GM21515 (cell line): ENCODE data around the gene MYOM1.

Source experiments
- ATAC-seq: cut with Tn5 transposase; IDR thresholded peaks from one replicate; pipeline ENCODE4 v1.9.1; 2021; ENCODE audit not compliant: unreplicated experiment

MYOM1 gene

DNA sequence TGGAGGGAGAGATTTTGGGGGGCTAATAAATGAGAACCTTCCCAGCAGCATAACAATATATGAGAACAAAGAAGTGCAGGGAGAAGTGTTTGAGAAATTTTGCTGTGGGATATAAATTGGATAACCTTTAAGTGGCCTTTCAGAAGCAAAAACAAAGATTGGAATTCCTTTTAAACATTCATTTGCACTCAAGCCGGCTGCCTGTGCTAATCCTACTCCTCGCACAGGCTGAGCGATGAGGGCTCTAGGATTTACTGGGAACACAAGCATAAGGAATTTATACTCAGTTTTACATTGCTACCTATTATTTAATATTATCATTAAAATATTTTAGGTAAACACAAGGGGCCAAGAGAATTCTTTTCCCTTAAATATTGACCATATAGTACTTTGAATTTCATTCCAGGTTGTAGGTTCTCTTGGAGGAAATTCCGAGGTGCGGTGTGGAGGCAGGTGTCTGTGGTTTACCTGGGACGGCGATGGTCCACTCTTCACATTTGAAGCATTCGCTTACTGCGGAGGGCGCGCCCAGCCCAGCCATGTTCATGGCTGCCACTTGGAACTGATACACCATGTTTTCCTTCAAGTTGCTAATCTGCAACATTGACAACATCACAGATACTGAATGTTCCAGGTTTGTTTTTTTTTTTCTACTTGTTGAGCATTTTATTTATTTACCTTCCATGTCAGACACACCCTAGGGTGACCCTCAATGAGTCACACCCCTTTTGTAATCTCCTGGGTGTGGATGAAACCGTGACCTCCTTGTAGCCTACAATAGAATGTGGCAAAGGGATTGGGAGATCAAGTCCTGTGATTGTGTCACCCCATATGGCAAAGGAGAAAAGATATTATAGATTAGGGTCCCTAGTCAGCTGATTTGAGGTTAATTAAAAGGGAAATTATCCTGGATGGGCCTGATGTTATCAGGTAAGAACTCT, 100.1 kb downstream of the MYOM1 start:
- ATAC-seq: no peak

- no peak for ATAC-seq
Observed at GRCh38 chr18:3118195-3119010, 101.4 kb downstream of the MYOM1 start.

GRCh38 chr18:3117493-3118192, 102.1 kb downstream of the MYOM1 start:
- no peak for ATAC-seq

DNA sequence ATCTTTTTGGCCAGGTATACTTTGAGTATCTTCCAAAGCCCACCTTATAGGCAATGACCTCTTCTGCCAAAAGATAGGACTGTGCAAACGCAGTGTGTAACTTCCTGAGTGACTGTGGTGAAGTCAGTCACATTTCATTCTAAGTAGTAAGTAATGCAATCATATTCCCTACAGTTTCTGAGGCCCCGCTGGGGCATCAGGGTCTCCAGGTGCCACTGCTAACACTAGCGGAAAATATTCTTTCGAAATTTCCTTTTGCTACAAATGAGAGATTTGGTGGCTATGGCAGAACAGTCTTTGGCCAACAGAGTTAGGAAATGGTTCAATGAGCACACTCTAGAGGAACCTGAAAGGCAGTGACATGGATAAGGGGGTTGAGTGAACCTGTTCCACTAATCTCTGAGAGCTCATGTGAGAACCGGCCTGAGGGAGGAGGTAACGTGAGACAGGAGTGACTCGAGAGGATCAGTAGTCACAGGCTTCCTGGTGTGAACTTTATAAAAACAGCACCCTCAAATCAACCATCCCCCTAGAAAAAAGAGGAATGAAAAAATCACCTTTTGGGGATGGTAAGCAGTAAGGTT, 104.2 kb downstream of the MYOM1 start:
- ATAC-seq: no peak

DNA sequence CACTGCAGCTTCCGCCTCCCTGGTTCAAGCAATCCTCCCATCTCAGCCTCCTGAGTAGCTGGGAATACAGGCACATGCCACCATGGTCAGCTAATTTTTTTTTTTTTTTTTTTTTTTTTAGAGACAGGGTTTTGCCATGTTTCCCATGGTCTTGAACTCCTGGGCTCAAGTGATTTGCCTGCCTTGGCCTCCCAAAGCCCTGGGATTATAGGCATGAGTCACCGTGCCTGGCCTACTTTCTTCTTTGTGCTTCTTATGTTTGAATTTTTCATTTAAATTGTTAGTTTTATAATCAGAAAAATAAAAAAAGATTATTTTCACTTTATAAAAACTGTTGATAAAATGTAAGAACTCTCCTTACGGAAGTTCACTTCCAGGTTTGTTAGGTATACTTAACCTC, 105.3 kb downstream of the MYOM1 start:
- ATAC-seq: no peak

DNA sequence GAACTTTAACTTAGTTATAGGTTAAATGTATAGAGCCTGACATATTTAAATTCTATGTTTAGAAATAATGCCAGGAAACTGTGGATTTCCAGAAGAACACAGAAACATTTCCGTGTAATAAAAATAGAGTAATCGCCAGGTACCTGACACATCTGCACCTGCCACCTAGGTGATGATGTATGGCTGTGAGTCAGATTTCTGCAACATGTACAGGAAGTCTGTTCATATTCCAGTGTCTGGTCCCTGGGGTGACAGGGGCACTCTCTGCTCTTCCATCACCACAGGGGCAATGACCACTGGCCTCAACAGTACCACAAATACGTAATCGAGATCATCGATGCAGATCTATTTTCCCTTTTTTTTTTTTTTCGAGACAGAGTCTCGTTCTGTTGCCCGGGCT, 105.7 kb downstream of the MYOM1 start:
- no peak for ATAC-seq

DNA sequence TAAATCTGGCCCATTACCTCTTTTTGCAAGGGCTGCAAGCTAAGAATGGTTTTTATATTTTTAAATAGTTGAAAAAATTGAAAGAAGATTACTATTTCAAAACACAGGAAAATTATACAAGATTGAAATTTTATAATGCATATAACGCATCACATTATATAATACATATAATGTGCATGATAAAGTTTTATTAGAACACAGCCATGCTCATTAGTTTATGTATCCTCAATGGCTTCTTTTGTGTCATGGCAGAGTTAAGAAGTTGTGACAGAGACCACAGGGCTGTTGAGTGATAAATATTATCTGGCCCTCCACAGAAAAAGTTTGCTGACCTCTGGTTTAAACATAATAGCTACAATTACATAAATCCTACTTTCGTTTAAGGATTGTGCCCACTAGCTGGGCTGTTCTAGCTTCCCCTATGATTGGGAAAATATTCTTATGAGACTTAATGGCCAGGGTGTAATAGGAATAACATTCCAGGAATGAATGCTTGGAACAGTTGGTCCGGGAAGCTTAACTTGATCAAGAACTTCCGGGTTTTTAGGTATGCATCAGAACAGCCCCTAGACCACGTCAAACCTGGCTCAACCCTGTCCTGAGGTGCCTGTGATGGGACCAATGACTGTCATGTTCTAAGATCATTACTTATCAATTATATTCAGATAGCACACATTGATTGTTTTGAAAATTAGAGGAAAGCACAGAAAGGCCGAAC, 108.1 kb downstream of the MYOM1 start:
- no peak for ATAC-seq

DNA sequence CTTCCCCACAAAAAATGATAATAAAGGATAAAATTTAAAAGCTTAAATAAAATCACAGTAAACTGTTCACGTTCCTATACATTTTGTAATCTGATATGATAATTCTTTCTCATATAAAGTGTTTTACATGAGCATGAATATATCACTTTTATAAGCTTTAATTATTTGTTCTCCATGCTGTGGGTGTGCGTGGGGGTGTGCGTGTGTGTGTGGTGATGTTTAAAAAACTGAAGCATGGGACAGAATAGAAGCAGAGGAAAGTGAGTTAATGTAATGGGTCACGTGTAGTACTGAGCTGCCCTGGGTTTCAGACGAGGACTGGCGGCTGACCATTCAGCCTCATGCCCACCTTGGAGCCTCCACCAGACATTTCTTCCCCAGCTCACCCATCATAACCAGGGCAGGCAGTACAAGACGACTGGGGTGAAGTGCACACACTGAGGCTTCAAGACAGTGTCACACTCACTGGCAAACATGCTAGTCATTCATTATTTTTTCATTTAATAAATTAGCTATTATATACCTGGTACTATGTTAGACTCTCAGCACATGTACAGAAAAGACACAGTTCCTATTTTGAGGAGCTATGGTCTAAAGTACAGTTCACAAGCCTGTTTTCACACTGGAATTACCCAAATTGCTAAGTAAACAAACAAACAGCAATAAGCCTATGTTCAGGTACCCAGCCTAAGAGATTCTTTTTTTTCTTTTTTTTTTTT, 109.6 kb downstream of the MYOM1 start:
- no peak for ATAC-seq

DNA sequence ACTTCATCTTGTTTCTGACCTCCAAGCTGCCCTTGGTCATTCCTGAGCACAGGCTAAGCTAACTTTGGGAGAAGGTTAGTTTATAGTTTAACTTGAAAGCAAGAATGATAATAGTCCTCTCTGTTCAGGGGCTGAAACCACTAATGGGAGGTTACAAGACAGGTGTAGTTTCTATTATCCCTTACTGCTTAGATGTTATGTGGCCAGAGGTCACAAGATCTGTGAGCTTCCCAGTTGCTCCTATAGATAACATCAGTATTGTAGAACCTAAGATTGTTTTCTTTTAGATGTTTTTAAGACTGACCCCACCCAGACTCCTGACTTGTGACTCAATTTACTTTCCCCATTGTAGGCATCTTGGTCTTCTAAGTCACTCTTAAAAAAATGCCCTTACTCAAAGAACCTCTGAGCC, 112.0 kb downstream of the MYOM1 start:
- ATAC-seq: no peak

GRCh38 chr18:3104190-3105054, 115.3 kb downstream of the MYOM1 start:
- ATAC-seq: no peak

GRCh38 chr18:3103576-3103975, 116.2 kb downstream of the MYOM1 start:
- ATAC-seq: no peak

DNA sequence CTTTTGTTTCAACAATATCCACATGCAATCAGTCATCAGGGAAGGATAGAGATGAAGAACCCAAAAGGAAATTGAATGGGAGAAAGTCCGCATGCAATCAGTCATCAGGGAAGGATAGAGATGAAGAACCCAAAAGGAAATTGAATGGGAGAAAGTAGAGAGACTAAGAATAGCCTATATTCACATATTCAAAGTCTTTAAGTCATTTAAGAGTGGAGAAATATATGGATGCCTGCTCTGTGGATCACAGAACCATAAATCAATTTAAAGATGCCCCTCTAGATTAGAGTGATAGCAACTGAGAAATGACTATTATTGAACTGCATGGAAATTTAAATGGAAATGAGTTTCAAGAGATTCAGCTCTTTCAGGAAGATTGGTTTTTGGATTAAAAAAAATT, 116.8 kb downstream of the MYOM1 start:
- no peak for ATAC-seq

DNA sequence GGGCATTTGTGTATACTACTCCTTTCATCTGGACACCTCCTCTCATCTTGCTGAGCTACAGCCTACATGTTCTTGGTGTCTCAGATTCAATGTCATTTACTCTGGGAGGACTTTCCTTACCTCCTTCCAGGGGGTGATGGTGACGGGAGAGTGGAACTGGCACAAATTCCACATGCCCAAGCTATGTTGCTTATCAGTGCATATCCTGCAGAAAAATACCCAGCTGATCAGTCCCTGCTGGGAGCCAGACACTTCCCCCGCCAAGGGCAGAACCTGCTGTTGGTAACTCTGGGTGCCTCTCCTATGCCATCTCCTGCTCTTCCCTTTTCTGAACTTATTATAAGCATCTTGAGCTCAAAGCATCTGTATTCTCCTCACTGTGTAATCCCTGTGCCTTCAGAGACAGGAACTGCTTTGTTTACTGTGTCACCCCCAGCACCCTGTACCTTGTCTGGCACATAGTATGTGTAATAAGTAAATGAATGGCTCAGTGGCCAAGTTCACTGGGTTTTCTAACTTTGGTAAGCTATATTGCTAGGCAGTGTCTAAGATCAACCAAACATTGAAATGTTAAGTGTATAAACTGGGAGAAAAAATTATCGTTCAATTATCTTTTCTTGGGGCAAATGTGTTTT, 119.2 kb downstream of the MYOM1 start:
- no peak for ATAC-seq

DNA sequence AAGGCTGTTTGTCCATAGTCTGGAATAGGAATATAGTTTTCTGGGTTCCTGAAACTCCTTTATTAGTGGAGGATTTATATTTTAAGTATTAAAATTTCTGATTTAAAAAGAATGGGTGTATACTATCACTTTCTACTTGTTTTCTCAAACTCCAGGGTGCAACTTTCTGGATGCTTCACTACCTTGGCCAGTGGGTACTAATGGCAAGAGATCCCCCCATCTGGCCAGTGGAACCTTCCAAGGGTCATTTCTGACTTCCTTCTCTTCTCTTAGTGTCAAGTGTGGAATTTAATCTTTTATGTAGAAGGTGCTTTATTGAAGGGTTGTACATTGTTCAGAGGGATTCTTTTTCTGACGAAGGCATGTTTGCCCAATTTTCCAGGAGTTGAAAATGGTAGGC, 120.4 kb downstream of the MYOM1 start:
- no peak for ATAC-seq

GRCh38 chr18:3097082-3097481, 122.7 kb downstream of the MYOM1 start:
- ATAC-seq: no peak

DNA sequence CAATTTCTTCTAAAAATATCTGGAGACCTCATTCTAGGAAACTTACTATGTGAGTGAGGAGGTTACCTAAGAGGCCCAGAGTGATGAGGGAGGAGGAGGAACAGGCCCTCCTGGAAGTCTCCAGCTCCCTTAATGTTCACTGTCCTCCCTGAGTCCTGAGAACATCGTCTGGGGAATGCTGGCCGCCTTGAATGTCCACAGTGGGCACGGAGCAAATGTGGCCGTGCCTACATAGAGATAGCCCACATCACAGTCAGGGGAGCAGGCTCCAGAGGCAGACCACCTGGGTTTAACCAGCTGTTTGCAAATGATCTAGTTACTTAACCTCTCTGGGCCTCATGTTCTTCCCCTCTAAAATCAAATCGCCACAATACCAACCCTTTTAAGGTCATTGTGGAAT, 123.8 kb downstream of the MYOM1 start:
- ATAC-seq: no peak

DNA sequence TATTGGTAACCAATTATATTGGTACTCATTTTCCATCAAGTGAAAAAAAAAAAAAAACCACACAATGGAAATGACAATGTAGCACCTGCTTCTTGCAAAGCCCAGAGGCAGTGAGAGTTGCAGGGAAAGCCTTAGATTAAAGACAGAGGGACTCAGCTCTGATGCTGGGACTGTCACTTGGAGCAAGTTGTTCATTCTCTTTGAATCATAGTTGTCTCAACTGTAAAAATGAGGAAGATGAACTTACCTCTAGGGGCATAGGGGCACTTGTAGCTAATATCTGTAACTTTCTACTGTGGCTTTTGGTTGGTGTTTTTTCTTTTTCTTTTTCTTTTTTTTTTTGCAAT, 125.5 kb downstream of the MYOM1 start:
- ATAC-seq: no peak

- ATAC-seq: no peak
Observed at GRCh38 chr18:3093624-3094337, 126.0 kb downstream of the MYOM1 start.
